KMS-11 (cell line): Measurements from ENCODE around the gene RAD51B.

Source experiments
- H2AFZ ChIP-seq: fragments of 200-600 bp; sonication (generic); 2 replicates; pipeline ENCODE4 v1.6.1; 2016; ENCODE audit warnings: antibody characterized with exemption, mixed run types, low read depth
- H3K27ac ChIP-seq: fragments of 200-600 bp; sonication (generic); 2 replicates; pipeline ENCODE4 v1.6.1; 2016; ENCODE audit warnings: mild to moderate bottlenecking, mixed run types
- H3K27me3 ChIP-seq: fragments of 200-600 bp; sonication (generic); 2 replicates; pipeline ENCODE4 v1.6.1; 2017; ENCODE audit warnings: mild to moderate bottlenecking, low read depth, mixed run types, moderate library complexity; ENCODE audit not compliant: insufficient read depth
- H3K36me3 ChIP-seq: fragments of 200-600 bp; sonication (generic); 2 replicates; pipeline ENCODE4 v1.6.1; 2017; ENCODE audit warnings: mild to moderate bottlenecking, mixed run types; ENCODE audit not compliant: insufficient read depth
- H3K4me1 ChIP-seq: fragments of 200-600 bp; sonication (generic); 2 replicates; pipeline ENCODE4 v1.6.1; 2016; ENCODE audit warnings: mild to moderate bottlenecking, low read depth, mixed run types; ENCODE audit not compliant: poor library complexity, severe bottlenecking
- H3K4me2 ChIP-seq: fragments of 200-600 bp; sonication (generic); 2 replicates; pipeline ENCODE4 v1.7.0; 2016; ENCODE audit warnings: mild to moderate bottlenecking, mixed run types
- H3K4me3 ChIP-seq: fragments of 200-600 bp; sonication (generic); IDR thresholded peaks from 2 replicates; pipeline ENCODE4 v1.6.1; 2017; ENCODE audit warnings: low read depth, low read length, mixed read lengths; ENCODE audit not compliant: insufficient read depth
- H3K79me2 ChIP-seq: fragments of 200-600 bp; sonication (generic); 2 replicates; pipeline ENCODE4 v1.6.1; 2016; ENCODE audit warnings: low read depth, mixed run types; ENCODE audit not compliant: insufficient read depth
- H3K9ac ChIP-seq: fragments of 200-600 bp; sonication (generic); 2 replicates; pipeline ENCODE4 v1.6.1; 2016; ENCODE audit warnings: mild to moderate bottlenecking, mixed run types
- H4K20me1 ChIP-seq: fragments of 200-600 bp; sonication (generic); 2 replicates; pipeline ENCODE4 v1.6.1; 2016; ENCODE audit warnings: mild to moderate bottlenecking, mixed run types; ENCODE audit not compliant: insufficient read depth
- CTCF ChIP-seq: fragments of 200-600 bp; sonication (generic); conservative IDR thresholded peaks from 2 replicates; pipeline ENCODE4 v1.6.1; 2017; ENCODE audit warnings: low read depth, mild to moderate bottlenecking, antibody characterized with exemption, low read length, moderate library complexity, mixed read lengths

The RAD51B gene

GRCh38 chr14:68621400-68622365 is 802.1 kb downstream of the RAD51B start:
- no peaks in the 10 kb centered on the region for H4K20me1 ChIP-seq
- H3K36me3 ChIP-seq = no peaks in the 10 kb centered on the region
- H3K27ac ChIP-seq = no peak overlapping the region
- no peak overlapping the region for H3K4me2 ChIP-seq
- no peak for TF ChIP-seq CTCF
- H3K79me2 ChIP-seq = no peaks in the 10 kb centered on the region
- no peak overlapping the region for H3K9ac ChIP-seq
- no peaks in the 10 kb centered on the region for H3K27me3 ChIP-seq
- H3K4me3 ChIP-seq = no peak overlapping the region
- peaks cover 15% of the 10 kb centered on the region for H3K4me1 ChIP-seq
- H2AFZ ChIP-seq = no peak overlapping the region

GRCh38 chr14:68622856-68623255 is 803.3 kb downstream of the RAD51B start:
- H2AFZ ChIP-seq = no peak overlapping the region
- no peak for TF ChIP-seq CTCF
- peaks cover 15% of the 10 kb centered on the region for H3K4me1 ChIP-seq
- H3K4me3 ChIP-seq = no peak overlapping the region
- no peaks in the 10 kb centered on the region for H3K36me3 ChIP-seq
- H3K79me2 ChIP-seq = no peaks in the 10 kb centered on the region
- peak overlapping the region; percentile 20; the same call in 1 of the 2 replicates for H3K27ac ChIP-seq
- no peak overlapping the region for H3K9ac ChIP-seq
- no peaks in the 10 kb centered on the region for H3K27me3 ChIP-seq
- no peak overlapping the region for H3K4me2 ChIP-seq
- H4K20me1 ChIP-seq = no peaks in the 10 kb centered on the region

- Histone ChIP-seq H2AFZ (no peak overlapping the region), H3K4me3 (no peak overlapping the region), H3K4me1 (peaks cover 15% of the 10 kb centered on the region), H3K79me2 (no peaks in the 10 kb centered on the region), H3K4me2 (no peak overlapping the region), H3K9ac (no peak overlapping the region), H3K27me3 (no peaks in the 10 kb centered on the region), H3K36me3 (no peaks in the 10 kb centered on the region), H3K27ac (peak overlapping the region; percentile 20; the same call in 1 of the 2 replicates), H4K20me1 (no peaks in the 10 kb centered on the region)
- TF ChIP-seq CTCF = no peak
Observed at GRCh38 chr14:68623307-68623706, 803.7 kb downstream of the RAD51B start.

GRCh38 chr14:68623826-68624225 is 804.2 kb downstream of the RAD51B start:
- H4K20me1 ChIP-seq = no peaks in the 10 kb centered on the region
- no peak overlapping the region for H3K27ac ChIP-seq
- H3K4me3 ChIP-seq = no peak overlapping the region
- H3K4me1 ChIP-seq = peaks cover 15% of the 10 kb centered on the region
- no peak for TF ChIP-seq CTCF
- no peak overlapping the region for H3K4me2 ChIP-seq
- H2AFZ ChIP-seq = no peak overlapping the region
- no peaks in the 10 kb centered on the region for H3K27me3 ChIP-seq
- H3K79me2 ChIP-seq = no peaks in the 10 kb centered on the region
- H3K36me3 ChIP-seq = no peaks in the 10 kb centered on the region
- H3K9ac ChIP-seq = no peak overlapping the region
